IMR-90 (cell line): ENCODE measurements around the gene PHLDB1. TPM values are rescaled to one million over a fixed set of nuclear protein-coding genes. Genes with fewer than 3 reads are reported as not detected.

Experiments
- ATAC-seq: fragments of 200-7000 bp; cut with Tn5 transposase; 2 replicates; pipeline ENCODE4 v1.9.1; 2020; ENCODE audit warnings: low read depth, mild to moderate bottlenecking, moderate library complexity
- BruUV-seq: library from RNA; stranded (reverse); fragments of 400-500 nt; replicated peaks from 2 replicates; lab custom pipeline; 2021; lab: Mats Ljungman, UMichigan
- CTCF ChIA-PET: fragments of 300-600 bp; formaldehyde crosslinking; extraction: SDS; loops from one replicate; lab custom pipeline; 2021; ENCODE audit warnings: antibody characterized with exemption; lab: Yijun Ruan, JAX
- POLR2A ChIA-PET: fragments of 300-600 bp; sonication (Branson Sonifier 250); formaldehyde crosslinking; loops from one replicate; lab custom pipeline; 2022; ENCODE audit warnings: antibody characterized with exemption; ENCODE audit not compliant: unreplicated experiment; lab: Charles Lee
- DNase-seq: peaks from one replicate; pipeline ENCODE4 v3.0.0; 2013
- H2AFZ ChIP-seq: replicated peaks from 2 replicates; pipeline ENCODE3; 2013; ENCODE audit warnings: low read length, mild to moderate bottlenecking; ENCODE audit not compliant: poor library complexity
- H2AK5ac ChIP-seq: 2 replicates; pipeline ENCODE4 v1.6.1; 2013; ENCODE audit warnings: low read depth, low read length, inconsistent platforms
- H2AK9ac ChIP-seq: replicated peaks from 2 replicates; pipeline ENCODE3; 2013; ENCODE audit warnings: mild to moderate bottlenecking, low read depth, low read length, moderate library complexity; ENCODE audit not compliant: poor library complexity
- H2BK120ac ChIP-seq: 2 replicates; pipeline ENCODE4 v1.6.1; 2013; ENCODE audit warnings: low read depth, low read length, inconsistent platforms
- H2BK15ac ChIP-seq: 3 replicates; pipeline ENCODE4 v1.6.1; 2013; ENCODE audit warnings: low read depth, low read length, inconsistent platforms
- H2BK20ac ChIP-seq: 2 replicates; pipeline ENCODE4 v1.6.1; 2013; ENCODE audit warnings: low read depth, mild to moderate bottlenecking, inconsistent platforms, low read length, moderate library complexity
- H2BK5ac ChIP-seq: 2 replicates; pipeline ENCODE4 v1.6.1; 2013; ENCODE audit warnings: mild to moderate bottlenecking, low read depth, low read length, inconsistent platforms; ENCODE audit not compliant: poor library complexity, severe bottlenecking
- H3K14ac ChIP-seq: replicated peaks from 2 replicates; pipeline ENCODE4 v1.6.1; 2013; ENCODE audit warnings: low read depth, low read length, inconsistent platforms
- H3K18ac ChIP-seq: 2 replicates; pipeline ENCODE4 v1.6.1; 2013; ENCODE audit warnings: low read depth, low read length, control low read depth
- H3K23ac ChIP-seq: 2 replicates; pipeline ENCODE4 v1.6.1; 2013; ENCODE audit warnings: low read depth, low read length, inconsistent platforms
- H3K27ac ChIP-seq: 2 replicates; pipeline ENCODE4 v1.5.1; 2013; ENCODE audit warnings: mild to moderate bottlenecking, control low read depth, low read length; ENCODE audit not compliant: insufficient read depth
- H3K27me3 ChIP-seq: 2 replicates; pipeline ENCODE4 v1.6.1; 2013; ENCODE audit warnings: low read length; ENCODE audit not compliant: control insufficient read depth, insufficient read depth
- H3K36me3 ChIP-seq: 2 replicates; pipeline ENCODE4 v1.6.1; 2013; ENCODE audit warnings: low read length, mixed read lengths; ENCODE audit not compliant: control insufficient read depth, insufficient read depth
- H3K4ac ChIP-seq: 2 replicates; pipeline ENCODE4 v1.6.1; 2013; ENCODE audit warnings: low read depth, low read length, inconsistent platforms
- H3K4me1 ChIP-seq: 2 replicates; pipeline ENCODE4 v1.6.1; 2013; ENCODE audit warnings: low read length, mixed read lengths; ENCODE audit not compliant: control insufficient read depth, insufficient read depth
- H3K4me2 ChIP-seq: 2 replicates; pipeline ENCODE4 v1.6.1; 2013; ENCODE audit warnings: low read depth, mild to moderate bottlenecking, control low read depth, low read length, moderate library complexity
- H3K4me3 ChIP-seq: 2 replicates; pipeline ENCODE4 v1.5.1; 2013; ENCODE audit warnings: low read depth, mild to moderate bottlenecking, control low read depth, low read length, moderate library complexity; ENCODE audit not compliant: insufficient read depth
- H3K56ac ChIP-seq: 2 replicates; pipeline ENCODE4 v1.6.1; 2013; ENCODE audit warnings: low read length, inconsistent platforms; ENCODE audit not compliant: insufficient read depth; ENCODE audit errors: extremely low read depth
- H3K79me1 ChIP-seq, 2 experiments: 2 replicates each; pipeline ENCODE4 v1.6.1; 2013; ENCODE audit warnings: low read length in 2 of 2, inconsistent platforms in 1 of 2, low read depth in 1 of 2
- H3K9ac ChIP-seq: 2 replicates; pipeline ENCODE4 v1.6.1; 2013; ENCODE audit warnings: low read depth, low read length, control low read depth
- H3K9me1 ChIP-seq: 2 replicates; pipeline ENCODE4 v1.6.1; 2013; ENCODE audit warnings: low read length, inconsistent platforms; ENCODE audit not compliant: insufficient read depth
- H3K9me3 ChIP-seq: 2 replicates; pipeline ENCODE4 v1.6.1; 2013; ENCODE audit warnings: low read length; ENCODE audit not compliant: control insufficient read depth, insufficient read depth
- H4K20me1 ChIP-seq: 2 replicates; pipeline ENCODE4 v1.6.1; 2013; ENCODE audit warnings: low read length, inconsistent platforms; ENCODE audit not compliant: insufficient read depth
- H4K5ac ChIP-seq: 2 replicates; pipeline ENCODE4 v1.6.1; 2013; ENCODE audit warnings: mild to moderate bottlenecking, low read depth, low read length, control low read depth
- H4K8ac ChIP-seq, 2 experiments: 2 replicates each; pipeline ENCODE4 v1.6.1; 2013; ENCODE audit warnings: low read depth in 2 of 2, low read length in 2 of 2, control low read depth in 1 of 2, inconsistent platforms in 1 of 2
- H4K91ac ChIP-seq: 2 replicates; pipeline ENCODE4 v1.6.1; 2013; ENCODE audit warnings: low read depth, low read length, inconsistent platforms; ENCODE audit not compliant: insufficient read depth
- BHLHE40 ChIP-seq: fragments of 150-350 bp; IDR thresholded peaks from 2 replicates; pipeline ENCODE4 v1.6.1; 2016; ENCODE audit warnings: mild to moderate bottlenecking, low read depth, low read length
- CEBPB ChIP-seq: IDR thresholded peaks from 2 replicates; pipeline ENCODE4 v1.6.1; 2012; ENCODE audit warnings: low read depth, low read length, improper control_type of control experiment
- CHD1 ChIP-seq: IDR thresholded peaks from 2 replicates; pipeline ENCODE4 v1.6.1; 2012; ENCODE audit warnings: low read depth, low read length, improper control_type of control experiment
- ELK1 ChIP-seq: fragments of 150-350 bp; IDR thresholded peaks from 2 replicates; pipeline ENCODE4 v1.6.1; 2016; ENCODE audit warnings: low read depth, mild to moderate bottlenecking, low read length, moderate library complexity, borderline replicate concordance
- FOS ChIP-seq: fragments of 150-350 bp; IDR thresholded peaks from 2 replicates; pipeline ENCODE4 v1.6.1; 2016; ENCODE audit warnings: low read depth, low read length
- MAFK ChIP-seq: IDR thresholded peaks from 2 replicates; pipeline ENCODE4 v1.6.1; 2012; ENCODE audit warnings: low read depth, low read length, improper control_type of control experiment
- MAZ ChIP-seq: IDR thresholded peaks from 2 replicates; pipeline ENCODE4 v1.6.1; 2012; ENCODE audit warnings: low read depth, mild to moderate bottlenecking, low read length, improper control_type of control experiment, moderate library complexity, borderline replicate concordance
- MXI1 ChIP-seq: IDR thresholded peaks from 2 replicates; pipeline ENCODE4 v1.6.1; 2012; ENCODE audit warnings: low read depth, mild to moderate bottlenecking, low read length, moderate library complexity, borderline replicate concordance
- NFE2L2 ChIP-seq: fragments of 150-350 bp; IDR thresholded peaks from 2 replicates; pipeline ENCODE4 v1.6.1; 2016; ENCODE audit warnings: low read depth, mild to moderate bottlenecking, low read length
- POLR2A ChIP-seq: IDR thresholded peaks from 2 replicates; pipeline ENCODE4 v1.6.1; 2012; ENCODE audit warnings: mild to moderate bottlenecking, low read depth, low read length
- RCOR1 ChIP-seq: IDR thresholded peaks from 2 replicates; pipeline ENCODE4 v1.6.1; 2012; ENCODE audit warnings: mild to moderate bottlenecking, low read length, improper control_type of control experiment; ENCODE audit not compliant: insufficient replicate concordance
- SMC3 ChIP-seq: fragments of 150-350 bp; IDR thresholded peaks from 2 replicates; pipeline ENCODE4 v1.6.1; 2016; ENCODE audit warnings: low read depth, mild to moderate bottlenecking, antibody characterized with exemption, low read length, moderate library complexity
- WGBS, 2 experiments: methylation state at CpG; one replicate each; pipeline versions ENCODE4 v1.1.5 to v1.1.7; 2013; ENCODE audit warnings: missing lambda C conversion rate in 2 of 2; ENCODE audit not compliant: insufficient read length in 1 of 2; ENCODE audit errors: extremely low coverage in 2 of 2; 5-methylcytosine and 5-hydroxymethylcytosine counted together
- dilution Hi-C: fragments of 300-500 bp; cut with HindIII; formaldehyde crosslinking; loops from one replicate; pipeline ENCODE4 v1.14.3; 2018; ENCODE audit warnings: low sequenced_read_pairs; ENCODE audit not compliant: unreplicated experiment
- in situ Hi-C: fragments of 300-500 bp; cut with MboI; formaldehyde crosslinking; loops from 3 replicates; pipeline ENCODE4 v1.14.3; 2019; ENCODE audit warnings: low sequenced_read_pairs, inconsistent platforms, mixed read lengths
- intact Hi-C: fragments of 100-400 bp; cut with micrococcal nuclease; formaldehyde crosslinking; loops from 2 replicates; pipeline ENCODE4 v1.10.0; 2022
- polyA plus RNA-seq, 3 experiments: library from polyadenylated mRNA; depleted of rRNA; stranded (reverse); fragments of >200 nt; gene quantifications; 2 replicates each; pipeline ENCODE4 v1.2.3, GENCODE V29; 2012; ENCODE audit warnings: low replicate concordance in 1 of 3
- total RNA-seq: library from RNA; depleted of rRNA; stranded (reverse); fragments of >200 nt; gene quantifications from 2 replicates; pipeline ENCODE4 v1.2.3, GENCODE V29; 2012
- TF ChIP-seq, protein P1 (sequence below): fragments of 150-350 bp; IDR thresholded peaks from 2 replicates; pipeline ENCODE4 v1.6.1; 2017; ENCODE audit warnings: mild to moderate bottlenecking, antibody characterized with exemption, low read length, low read depth

The PHLDB1 gene
- total and polyA plus RNA-seq, 2 of the 4 experiments (the other 2 are of a cell fraction), result 40.0 to 90.4 TPM

DNA sequence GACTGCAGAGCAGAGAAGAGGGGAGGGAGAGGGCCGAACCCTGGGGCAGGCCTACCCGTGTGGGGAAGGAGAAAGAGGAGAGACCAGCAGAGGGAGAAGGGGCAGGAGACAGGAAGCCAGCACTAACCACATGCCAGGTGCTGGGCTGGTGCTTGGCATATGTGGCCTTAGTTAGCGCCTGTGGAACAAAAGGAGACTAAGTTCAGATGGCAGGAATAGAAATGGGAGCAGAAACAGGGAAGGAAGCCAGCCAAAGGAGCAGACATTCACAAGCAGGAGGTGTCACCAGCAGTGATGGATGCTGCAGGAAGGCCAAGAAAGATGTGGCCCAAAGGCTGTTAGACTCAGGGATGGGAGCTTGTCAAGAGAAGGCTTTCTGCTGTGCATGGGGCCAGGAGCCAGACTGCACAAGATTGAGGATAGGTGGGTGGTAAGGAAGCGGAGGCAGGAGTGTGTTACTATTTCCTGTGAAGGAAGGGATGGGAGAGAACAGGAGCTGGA is 45.3 kb downstream of the PHLDB1 start:
- Histone ChIP-seq H3K18ac (no peak overlapping the region), H3K23ac (no peak overlapping the region), H4K20me1 (peaks cover 21% of the 10 kb centered on the region), H3K27me3 (no peaks in the 10 kb centered on the region), H2BK5ac (no peak overlapping the region), H4K8ac (no peak overlapping the region), H3K4me3 (no peak overlapping the region), H2BK120ac (no peak overlapping the region), H3K4ac (no peak overlapping the region), H2BK20ac (no peak overlapping the region), H3K9ac (no peak overlapping the region), H2AFZ (no peak overlapping the region), H3K79me1 (peaks cover 24 to 56% of the 10 kb centered on the region in 2 experiments; a peak in 3 of 4 replicates), H2AK5ac (no peak overlapping the region), H3K9me1 (no peaks in the 10 kb centered on the region), H4K91ac (no peak overlapping the region), H3K9me3 (no peaks in the 10 kb centered on the region), H3K4me1 (no peaks in the 10 kb centered on the region), H2AK9ac (no peak overlapping the region), H2BK15ac (no peak overlapping the region), H3K14ac (no peak overlapping the region), H4K5ac (no peak overlapping the region), H3K36me3 (peaks cover 82% of the 10 kb centered on the region), H3K27ac (no peak overlapping the region), H3K56ac (no peak overlapping the region), H3K4me2 (no peak overlapping the region)
- in situ Hi-C loops, result no loop called here
- intact Hi-C loops, result no loop called here
- POLR2A ChIA-PET, result no interaction called here
- TF ChIP-seq ELK1 (no peak), MAZ (no peak), CEBPB (no peak), SMC3 (no peak), MXI1 (no peak), MAFK (no peak), POLR2A (no peak), CHD1 (no peak), BHLHE40 (no peak), FOS (no peak), NFE2L2 (no peak), RCOR1 (no peak)
- TF ChIP-seq, protein P1, sequence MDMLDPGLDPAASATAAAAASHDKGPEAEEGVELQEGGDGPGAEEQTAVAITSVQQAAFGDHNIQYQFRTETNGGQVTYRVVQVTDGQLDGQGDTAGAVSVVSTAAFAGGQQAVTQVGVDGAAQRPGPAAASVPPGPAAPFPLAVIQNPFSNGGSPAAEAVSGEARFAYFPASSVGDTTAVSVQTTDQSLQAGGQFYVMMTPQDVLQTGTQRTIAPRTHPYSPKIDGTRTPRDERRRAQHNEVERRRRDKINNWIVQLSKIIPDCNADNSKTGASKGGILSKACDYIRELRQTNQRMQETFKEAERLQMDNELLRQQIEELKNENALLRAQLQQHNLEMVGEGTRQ, result no peak
- WGBS, 2 experiments, result 70% methylated on average over 3 of the region's 4 CpGs; no CpG with 5 or more reads in 1 of the 2 experiments
- dilution Hi-C loops, result no loop called here
- no TSS peak for BruUV-seq
- CTCF ChIA-PET, result no interaction called here
- ATAC-seq (no peak), DNase-seq (no peak)
